ENCODE results near the gene DLK2. TPM values are rescaled to one million over a fixed set of nuclear protein-coding genes. Genes with fewer than 3 reads are reported as not detected.

The DLK2 gene
- total RNA-seq, 1 donor from 2014 or later = 0.18 TPM

- no peaks in the 10 kb centered on the region for H3K9me3 Mint-ChIP-seq (ENCODE audit: unreplicated experiment)
- H3K27ac Mint-ChIP-seq (ENCODE audit: unreplicated experiment) = peak overlapping the region; percentile 65
- DNase-seq (ENCODE audit: low spot score) = no peak
These were observed 21.4 kb upstream of the DLK2 start for GRCh38 chr6:43476746-43477145.

GRCh38 chr6:43475516-43475915 is 20.2 kb upstream of the DLK2 start:
- Mint-ChIP-seq H3K9me3 (ENCODE audit: unreplicated experiment) (no peaks in the 10 kb centered on the region), H3K27me3 (ENCODE audit: unreplicated experiment) (peaks cover 1% of the 10 kb centered on the region), H3K4me1 (ENCODE audit: unreplicated experiment) (peaks cover 21% of the 10 kb centered on the region), H3K4me3 (ENCODE audit: unreplicated experiment) (no peak overlapping the region), H3K36me3 (ENCODE audit: low read depth, unreplicated experiment) (no peaks in the 10 kb centered on the region), H3K27ac (ENCODE audit: unreplicated experiment) (no peak overlapping the region)
- DNase-seq (ENCODE audit: low spot score) = no peak
- TF ChIP-seq CTCF (IDR thresholded peaks at IDR 0.05; ENCODE audit: unreplicated experiment) = no peak

More at GRCh38 chr6:43476746-43477145, 21.4 kb upstream of the DLK2 start:
- Mint-ChIP-seq H3K36me3 (ENCODE audit: low read depth, unreplicated experiment) (no peaks in the 10 kb centered on the region), H3K4me1 (ENCODE audit: unreplicated experiment) (peaks cover 21% of the 10 kb centered on the region), H3K27me3 (ENCODE audit: unreplicated experiment) (peaks cover 1% of the 10 kb centered on the region), H3K4me3 (ENCODE audit: unreplicated experiment) (peak overlapping the region; percentile 90)
- TF ChIP-seq CTCF (IDR thresholded peaks at IDR 0.05; ENCODE audit: unreplicated experiment) = no peak

GRCh38 chr6:43472515-43472914 is 17.2 kb upstream of the DLK2 start:
- no peak for TF ChIP-seq CTCF (IDR thresholded peaks at IDR 0.05; ENCODE audit: unreplicated experiment)
- no peak overlapping the region for H3K4me3 Mint-ChIP-seq (ENCODE audit: unreplicated experiment)
- peaks cover 7% of the 10 kb centered on the region for H3K4me1 Mint-ChIP-seq (ENCODE audit: unreplicated experiment)
- no peaks in the 10 kb centered on the region for H3K9me3 Mint-ChIP-seq (ENCODE audit: unreplicated experiment)
- H3K27ac Mint-ChIP-seq (ENCODE audit: unreplicated experiment) = no peak overlapping the region
- no peak for DNase-seq (ENCODE audit: low spot score)
- peaks cover 3% of the 10 kb centered on the region for H3K27me3 Mint-ChIP-seq (ENCODE audit: unreplicated experiment)
- no peaks in the 10 kb centered on the region for H3K36me3 Mint-ChIP-seq (ENCODE audit: low read depth, unreplicated experiment)

- Mint-ChIP-seq H3K9me3 (ENCODE audit: unreplicated experiment) (no peaks in the 10 kb centered on the region), H3K4me1 (ENCODE audit: unreplicated experiment) (peaks cover 4% of the 10 kb centered on the region), H3K4me3 (ENCODE audit: unreplicated experiment) (no peak overlapping the region), H3K27me3 (ENCODE audit: unreplicated experiment) (peaks cover 2% of the 10 kb centered on the region), H3K36me3 (ENCODE audit: low read depth, unreplicated experiment) (no peaks in the 10 kb centered on the region), H3K27ac (ENCODE audit: unreplicated experiment) (no peak overlapping the region)
- no peak for DNase-seq (ENCODE audit: low spot score)
- no peak for TF ChIP-seq CTCF (IDR thresholded peaks at IDR 0.05; ENCODE audit: unreplicated experiment)
These were observed 16.1 kb upstream of the DLK2 start for GRCh38 chr6:43471399-43471798.

GRCh38 chr6:43469947-43470346 is 14.6 kb upstream of the DLK2 start:
- Mint-ChIP-seq H3K4me3 (ENCODE audit: unreplicated experiment) (no peak overlapping the region), H3K27me3 (ENCODE audit: unreplicated experiment) (peaks cover 2% of the 10 kb centered on the region), H3K36me3 (ENCODE audit: low read depth, unreplicated experiment) (no peaks in the 10 kb centered on the region), H3K9me3 (ENCODE audit: unreplicated experiment) (no peaks in the 10 kb centered on the region), H3K27ac (ENCODE audit: unreplicated experiment) (no peak overlapping the region), H3K4me1 (ENCODE audit: unreplicated experiment) (peaks cover 4% of the 10 kb centered on the region)
- no peak for DNase-seq (ENCODE audit: low spot score)
- TF ChIP-seq CTCF (IDR thresholded peaks at IDR 0.05; ENCODE audit: unreplicated experiment) = no peak

All from endothelial cell (in vitro differentiated cells).